Measurements from ENCODE around the gene ATP10B.

DNA sequence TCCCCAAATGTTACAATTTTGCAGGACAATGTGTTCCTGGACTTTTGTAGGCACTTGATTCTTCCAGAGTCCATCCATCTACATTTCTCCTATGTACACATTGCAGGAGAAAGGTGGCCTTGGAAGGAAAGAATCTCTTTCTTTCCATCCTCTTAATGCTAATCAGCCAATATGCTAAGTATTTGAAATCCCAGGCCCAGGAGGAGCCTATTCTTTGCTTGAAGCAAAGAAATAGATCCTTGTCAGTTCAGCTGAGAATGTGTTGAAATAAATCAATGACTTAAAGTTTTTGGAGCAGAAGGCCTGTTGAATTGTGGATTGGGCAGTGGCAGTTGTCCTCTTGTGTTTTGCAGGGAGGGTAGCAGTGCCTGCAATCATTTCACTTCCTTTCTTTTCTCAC lies 317.1 kb downstream of the ATP10B start:
- TF ChIP-seq, protein P1, sequence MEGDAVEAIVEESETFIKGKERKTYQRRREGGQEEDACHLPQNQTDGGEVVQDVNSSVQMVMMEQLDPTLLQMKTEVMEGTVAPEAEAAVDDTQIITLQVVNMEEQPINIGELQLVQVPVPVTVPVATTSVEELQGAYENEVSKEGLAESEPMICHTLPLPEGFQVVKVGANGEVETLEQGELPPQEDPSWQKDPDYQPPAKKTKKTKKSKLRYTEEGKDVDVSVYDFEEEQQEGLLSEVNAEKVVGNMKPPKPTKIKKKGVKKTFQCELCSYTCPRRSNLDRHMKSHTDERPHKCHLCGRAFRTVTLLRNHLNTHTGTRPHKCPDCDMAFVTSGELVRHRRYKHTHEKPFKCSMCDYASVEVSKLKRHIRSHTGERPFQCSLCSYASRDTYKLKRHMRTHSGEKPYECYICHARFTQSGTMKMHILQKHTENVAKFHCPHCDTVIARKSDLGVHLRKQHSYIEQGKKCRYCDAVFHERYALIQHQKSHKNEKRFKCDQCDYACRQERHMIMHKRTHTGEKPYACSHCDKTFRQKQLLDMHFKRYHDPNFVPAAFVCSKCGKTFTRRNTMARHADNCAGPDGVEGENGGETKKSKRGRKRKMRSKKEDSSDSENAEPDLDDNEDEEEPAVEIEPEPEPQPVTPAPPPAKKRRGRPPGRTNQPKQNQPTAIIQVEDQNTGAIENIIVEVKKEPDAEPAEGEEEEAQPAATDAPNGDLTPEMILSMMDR (conservative IDR thresholded peaks at IDR 0.05): no peak
- TF ChIP-seq ZFX (IDR thresholded peaks at IDR 0.05): no peak
